Measurements from ENCODE around the gene DNAAF5. TPM values are rescaled to one million over a fixed set of nuclear protein-coding genes. Genes with fewer than 3 reads are reported as not detected.
A peak's percentile ranks its signal among the peaks of the same experiment; 100 is the strongest.

DNAAF5 gene
- total RNA-seq, 2 experiments from 2014 or later: 25.5 to 27.0 TPM

DNA sequence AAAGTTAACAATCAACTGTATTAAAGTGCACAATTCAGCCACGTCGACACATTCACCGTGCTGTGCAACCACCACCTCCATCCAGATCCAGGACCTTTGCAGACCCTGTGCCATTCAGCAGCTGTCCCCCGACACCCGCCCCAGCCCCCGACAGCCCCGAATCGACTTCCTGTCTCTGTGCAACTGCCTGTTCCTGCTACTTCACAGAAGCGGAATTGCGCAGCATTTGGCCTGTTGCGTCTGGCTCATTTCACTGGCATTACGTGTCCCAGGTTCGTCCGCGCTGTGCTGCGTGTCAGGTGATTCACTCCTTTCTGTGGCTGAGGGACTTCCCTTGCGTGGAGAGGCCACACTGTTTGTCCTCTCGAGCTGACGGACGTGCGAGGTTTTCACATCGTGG is 33.2 kb upstream of the DNAAF5 start:
- ATAC-seq (no peak), DNase-seq (no peak)
- Mint-ChIP-seq H3K27ac (no peak overlapping the region), H3K4me1 (ENCODE audit: low read depth) (no peaks in the 10 kb centered on the region), H3K27me3 (ENCODE audit: low read depth) (no peaks in the 10 kb centered on the region), H3K36me3 (ENCODE audit: low read depth) (peaks cover 39% of the 10 kb centered on the region), H3K9me3 (ENCODE audit: insufficient read depth) (peaks cover 17% of the 10 kb centered on the region), H3K4me3 (no peak overlapping the region)
- ChIA-PET CTCF (no interaction called here), POLR2A (no interaction called here)

DNA sequence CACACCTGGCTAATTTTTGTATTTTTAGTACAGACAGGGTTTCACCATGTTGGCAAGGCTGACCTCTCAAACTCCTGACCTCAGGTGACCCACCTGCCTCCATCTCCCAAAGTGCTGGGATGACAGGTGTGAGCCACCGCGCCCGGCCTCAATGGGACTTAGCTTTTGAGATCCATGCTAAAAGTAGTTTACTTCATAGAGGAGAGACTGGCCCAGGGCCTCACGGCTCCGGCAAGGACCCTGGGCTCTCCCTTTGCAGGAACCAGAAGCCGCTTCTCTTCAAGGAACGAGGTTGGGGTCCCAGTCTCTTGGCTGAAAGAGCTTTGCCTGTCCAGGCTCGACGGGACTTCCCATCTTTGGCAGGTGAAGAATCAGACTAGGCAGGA is 30.1 kb upstream of the DNAAF5 start:
- POLR2A ChIA-PET: no interaction called here
- ATAC-seq (no peak), DNase-seq (no peak)
- no peaks in the 10 kb centered on the region for H3K4me1 Mint-ChIP-seq (ENCODE audit: low read depth)
- H3K27me3 Mint-ChIP-seq (ENCODE audit: low read depth): no peaks in the 10 kb centered on the region
- CTCF ChIA-PET: no interaction called here
- peaks cover 9% of the 10 kb centered on the region for H3K9me3 Mint-ChIP-seq (ENCODE audit: insufficient read depth)
- H3K27ac Mint-ChIP-seq: no peak overlapping the region
- no peak overlapping the region for H3K4me3 Mint-ChIP-seq
- H3K36me3 Mint-ChIP-seq (ENCODE audit: low read depth): peaks cover 34% of the 10 kb centered on the region

DNA sequence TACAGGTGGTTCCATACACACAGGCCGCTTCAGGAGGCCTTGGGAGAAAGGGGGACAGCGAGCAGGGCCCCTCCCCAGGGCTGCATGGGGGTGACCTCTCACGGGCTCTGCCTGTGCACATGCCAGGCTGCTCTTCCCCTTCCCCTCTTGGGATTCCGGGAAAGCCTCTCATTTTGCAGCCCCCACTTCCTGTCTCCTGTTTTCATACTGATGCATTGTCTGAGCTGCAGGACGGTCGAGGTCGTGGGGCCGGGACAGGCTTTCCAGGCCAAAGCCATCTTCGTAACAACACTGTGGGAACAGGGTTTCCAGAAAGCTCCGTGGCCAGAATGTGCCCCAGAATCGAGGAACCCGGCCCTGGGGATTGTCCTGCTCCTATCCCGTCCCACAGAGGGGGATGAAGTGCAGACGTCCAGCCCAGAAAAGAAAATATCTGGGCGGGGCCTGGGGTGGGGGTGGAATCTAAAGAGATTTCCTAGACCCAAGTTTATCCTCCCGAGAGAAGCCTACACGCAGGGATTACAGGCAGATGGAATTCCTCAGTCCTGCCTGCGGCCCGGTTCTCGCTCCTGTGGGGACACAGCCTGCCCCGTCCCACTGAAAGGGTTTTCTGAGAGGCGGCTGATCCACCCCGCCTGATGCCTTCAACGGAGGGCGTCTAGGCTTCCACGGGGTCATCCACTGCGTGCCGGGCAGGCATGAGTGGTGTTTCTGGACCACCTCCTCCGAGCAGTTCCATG is 29.5 kb upstream of the DNAAF5 start:
- Mint-ChIP-seq H3K36me3 (ENCODE audit: low read depth) (peaks cover 35% of the 10 kb centered on the region), H3K4me3 (no peak overlapping the region), H3K4me1 (ENCODE audit: low read depth) (no peaks in the 10 kb centered on the region), H3K27ac (no peak overlapping the region), H3K9me3 (ENCODE audit: insufficient read depth) (peaks cover 9% of the 10 kb centered on the region), H3K27me3 (ENCODE audit: low read depth) (no peaks in the 10 kb centered on the region)
- ATAC-seq (no peak), DNase-seq (no peak)
- ChIA-PET POLR2A (no interaction called here), CTCF (no interaction called here)

DNA sequence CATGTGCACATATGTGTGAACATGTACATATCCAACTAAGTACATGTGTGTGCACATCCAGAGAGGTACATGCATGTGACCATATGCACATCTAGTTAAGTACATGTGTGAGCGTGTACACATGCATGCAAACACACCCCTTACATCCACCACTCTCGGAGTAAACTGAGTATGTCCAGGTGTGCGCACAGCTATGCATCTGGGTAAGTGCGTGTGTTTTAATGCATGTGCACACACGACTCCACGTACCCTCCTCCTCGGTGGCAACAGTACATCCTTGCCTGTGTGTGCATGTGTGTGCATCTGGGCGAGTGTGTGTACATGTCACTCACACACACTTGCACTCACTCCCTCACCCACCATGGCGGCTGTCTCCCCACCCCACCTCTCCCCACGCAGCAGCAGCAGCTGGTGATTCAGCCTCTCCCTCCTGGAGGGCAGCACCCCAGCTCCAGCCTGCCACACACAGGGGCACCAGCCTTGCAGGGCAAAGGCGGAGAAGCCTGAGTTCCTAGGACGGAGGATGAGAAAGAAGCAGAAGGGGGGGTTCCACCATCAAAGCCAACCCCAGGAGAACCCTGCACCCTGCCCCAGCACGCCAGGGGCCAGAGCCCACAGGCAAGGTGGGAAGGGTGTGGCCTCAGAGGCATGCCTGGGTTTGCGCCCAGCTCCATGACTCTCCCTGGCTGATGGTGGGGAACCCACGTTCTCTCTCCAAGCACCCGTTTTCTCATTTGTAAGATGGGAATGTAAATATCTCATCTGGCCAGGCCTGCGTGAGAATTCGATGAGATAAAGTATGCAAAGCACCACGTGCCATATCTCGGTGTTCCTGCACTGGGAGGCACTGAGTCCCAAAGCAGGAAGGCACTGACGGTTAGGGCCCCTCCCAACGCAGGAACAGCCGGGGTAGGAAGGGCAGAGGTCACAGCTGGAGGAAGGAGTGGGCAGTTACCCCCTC is 27.7 kb upstream of the DNAAF5 start:
- DNase-seq: no peak
- Mint-ChIP-seq H3K9me3 (ENCODE audit: insufficient read depth) (peaks cover 10% of the 10 kb centered on the region), H3K4me1 (ENCODE audit: low read depth) (no peaks in the 10 kb centered on the region), H3K27ac (no peak overlapping the region), H3K4me3 (no peak overlapping the region), H3K36me3 (ENCODE audit: low read depth) (peaks cover 29% of the 10 kb centered on the region), H3K27me3 (ENCODE audit: low read depth) (no peaks in the 10 kb centered on the region)
- POLR2A ChIA-PET: no interaction called here
- CTCF ChIA-PET: no interaction called here
- ATAC-seq: no peak

DNA sequence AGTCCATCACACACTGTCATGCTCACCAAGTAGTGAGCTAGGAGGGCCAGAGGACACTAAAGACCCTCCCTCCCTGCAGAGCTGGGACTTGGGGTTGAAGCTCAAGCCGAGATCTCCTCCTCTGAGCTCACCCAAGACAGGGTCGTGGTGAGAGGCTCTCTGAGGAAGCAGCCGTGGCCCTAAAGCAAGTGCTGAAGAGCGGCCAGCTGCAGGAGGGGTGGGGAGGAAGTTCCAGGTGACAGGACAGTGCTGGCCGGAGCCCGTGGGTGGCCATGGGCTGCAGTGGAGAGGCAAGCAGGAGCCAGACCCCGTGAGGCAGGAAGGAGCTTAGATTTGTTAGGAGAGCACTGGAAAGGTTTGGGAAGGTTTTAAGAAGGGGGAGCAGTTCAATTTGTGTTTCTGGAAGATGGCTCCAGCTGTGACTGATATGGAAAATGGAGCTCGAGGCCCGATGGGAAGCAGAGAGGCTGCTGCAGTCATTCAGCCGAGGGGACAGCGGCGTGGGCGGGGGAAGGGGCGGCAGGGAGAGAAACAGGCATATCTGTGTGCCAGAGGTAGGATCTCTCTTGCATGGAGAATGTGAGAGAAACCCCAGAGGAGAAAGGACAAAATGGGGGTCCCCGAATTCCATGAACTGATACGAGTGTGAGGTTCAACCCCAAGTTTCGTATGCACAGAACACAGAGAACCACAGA is 26.9 kb upstream of the DNAAF5 start:
- Mint-ChIP-seq H3K4me1 (ENCODE audit: low read depth) (no peaks in the 10 kb centered on the region), H3K27me3 (ENCODE audit: low read depth) (no peaks in the 10 kb centered on the region), H3K9me3 (ENCODE audit: insufficient read depth) (peaks cover 16% of the 10 kb centered on the region), H3K36me3 (ENCODE audit: low read depth) (peaks cover 34% of the 10 kb centered on the region), H3K27ac (no peak overlapping the region), H3K4me3 (no peak overlapping the region)
- ATAC-seq: no peak
- CTCF ChIA-PET: no interaction called here
- POLR2A ChIA-PET: no interaction called here
- DNase-seq: no peak

DNA sequence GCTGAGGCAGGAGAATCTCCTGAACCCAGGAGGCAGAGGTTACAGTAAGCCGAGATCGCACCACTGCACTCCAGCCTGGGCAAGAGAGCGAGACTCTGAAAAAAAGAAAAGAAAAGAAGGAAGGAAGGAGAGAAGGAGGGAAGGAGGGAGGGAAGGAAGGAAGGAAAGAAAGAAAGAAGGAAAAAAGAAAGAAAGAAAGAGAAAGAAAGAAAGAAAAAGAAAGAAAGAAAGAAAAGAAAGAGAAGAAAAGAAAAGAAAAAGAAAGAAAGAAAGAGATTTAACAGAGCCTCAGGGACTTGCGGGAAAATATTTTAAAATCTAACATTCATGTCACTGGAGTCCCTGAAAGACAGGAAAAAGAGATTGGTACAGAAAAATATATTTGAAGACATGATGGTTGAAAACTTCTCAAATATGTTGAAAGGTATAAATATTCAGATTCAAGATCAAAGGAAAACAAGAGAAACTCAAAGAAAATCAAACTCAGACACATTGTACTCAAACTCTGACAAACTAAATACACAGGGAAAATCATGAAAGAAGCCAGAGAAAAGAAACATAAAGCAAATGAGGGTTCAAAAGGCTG is 25.3 kb upstream of the DNAAF5 start:
- Mint-ChIP-seq H3K36me3 (ENCODE audit: low read depth) (peaks cover 32% of the 10 kb centered on the region), H3K4me1 (ENCODE audit: low read depth) (no peaks in the 10 kb centered on the region), H3K27me3 (ENCODE audit: low read depth) (no peaks in the 10 kb centered on the region), H3K9me3 (ENCODE audit: insufficient read depth) (peaks cover 16% of the 10 kb centered on the region), H3K27ac (no peak overlapping the region), H3K4me3 (no peak overlapping the region)
- POLR2A ChIA-PET: no interaction called here
- ATAC-seq (no peak), DNase-seq (no peak)
- CTCF ChIA-PET: no interaction called here

DNA sequence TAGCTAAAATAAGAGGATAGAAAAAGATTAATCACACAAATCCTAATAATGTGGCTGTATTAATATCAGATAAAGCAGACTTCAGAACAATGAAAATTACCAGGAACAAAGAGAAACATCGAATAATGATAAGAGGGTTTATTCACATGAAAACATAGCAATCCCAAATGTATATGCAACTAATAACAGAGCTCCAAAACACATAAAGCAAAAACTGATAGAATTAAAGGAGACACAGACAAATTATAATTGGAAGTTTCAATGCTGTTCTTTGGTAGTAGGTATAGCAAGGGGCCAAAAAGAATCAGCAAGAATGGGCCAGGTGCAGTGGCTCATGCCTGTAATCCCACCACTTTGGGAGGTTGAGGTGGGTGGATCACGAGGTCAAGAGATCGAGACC is 23.4 kb upstream of the DNAAF5 start:
- Mint-ChIP-seq H3K9me3 (ENCODE audit: insufficient read depth) (peaks cover 16% of the 10 kb centered on the region), H3K27me3 (ENCODE audit: low read depth) (no peaks in the 10 kb centered on the region), H3K4me3 (no peak overlapping the region), H3K36me3 (ENCODE audit: low read depth) (peaks cover 42% of the 10 kb centered on the region), H3K4me1 (ENCODE audit: low read depth) (no peaks in the 10 kb centered on the region), H3K27ac (no peak overlapping the region)
- DNase-seq: no peak
- no peak for ATAC-seq
- ChIA-PET CTCF (no interaction called here), POLR2A (no interaction called here)

DNA sequence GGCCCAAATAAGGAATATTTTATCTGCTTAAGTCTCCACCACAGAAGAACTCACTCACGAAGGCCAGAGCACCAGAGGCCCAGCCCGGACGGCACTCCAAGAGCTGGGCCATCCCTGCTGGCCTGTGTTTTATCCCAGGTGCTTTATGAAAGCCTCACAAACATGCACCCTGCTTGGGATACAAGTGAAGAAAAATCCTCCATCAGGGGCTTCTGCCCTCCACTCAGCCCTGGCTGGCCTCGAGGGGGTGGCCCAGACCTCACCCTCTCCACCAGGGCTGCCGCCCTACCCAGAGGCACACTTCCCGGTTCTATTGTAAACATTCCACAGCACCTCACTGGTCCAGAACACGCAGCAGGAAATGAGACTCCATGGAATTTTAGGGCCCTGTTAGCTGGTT is 19.8 kb upstream of the DNAAF5 start:
- peaks cover 36% of the 10 kb centered on the region for H3K36me3 Mint-ChIP-seq (ENCODE audit: low read depth)
- H3K27ac Mint-ChIP-seq: no peak overlapping the region
- no peaks in the 10 kb centered on the region for H3K27me3 Mint-ChIP-seq (ENCODE audit: low read depth)
- H3K9me3 Mint-ChIP-seq (ENCODE audit: insufficient read depth): peaks cover 14% of the 10 kb centered on the region
- no peak for ATAC-seq
- peaks cover 3% of the 10 kb centered on the region for H3K4me1 Mint-ChIP-seq (ENCODE audit: low read depth)
- POLR2A ChIA-PET: no interaction called here
- H3K4me3 Mint-ChIP-seq: no peak overlapping the region
- CTCF ChIA-PET: no interaction called here
- no peak for DNase-seq

DNA sequence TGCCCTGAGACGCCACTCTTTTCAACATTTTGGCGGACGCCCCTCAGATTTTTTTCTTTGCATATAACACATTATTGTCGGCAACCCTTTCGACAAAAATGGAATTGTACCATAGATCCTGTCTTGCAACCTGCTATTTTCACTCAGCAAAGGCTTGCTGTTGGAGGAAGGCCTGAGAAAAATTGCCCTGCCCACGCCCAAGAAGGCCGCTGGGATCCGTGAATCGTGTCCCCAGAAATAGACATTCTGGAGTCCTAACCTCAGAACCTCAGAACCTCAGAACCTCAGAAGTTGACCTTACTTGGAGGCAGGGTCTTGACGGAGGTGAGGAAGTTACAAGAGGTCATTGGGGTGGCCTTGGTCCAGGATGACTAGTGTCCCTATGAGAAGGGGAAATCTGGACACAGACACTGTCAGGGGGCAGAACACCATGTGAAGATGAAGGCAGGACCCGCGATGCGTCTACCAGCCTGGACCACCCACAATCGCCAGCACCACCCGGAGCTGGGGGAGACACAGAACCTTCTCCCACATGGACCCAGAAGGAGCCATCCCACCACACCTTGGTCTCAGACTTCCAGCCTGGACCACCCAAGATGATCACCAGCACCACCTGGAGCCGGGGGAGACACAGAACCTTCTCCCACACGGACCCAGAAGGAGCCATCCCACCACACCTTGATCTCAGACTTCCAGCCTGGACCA is 19.1 kb upstream of the DNAAF5 start:
- peaks cover 9% of the 10 kb centered on the region for H3K9me3 Mint-ChIP-seq (ENCODE audit: insufficient read depth)

DNA sequence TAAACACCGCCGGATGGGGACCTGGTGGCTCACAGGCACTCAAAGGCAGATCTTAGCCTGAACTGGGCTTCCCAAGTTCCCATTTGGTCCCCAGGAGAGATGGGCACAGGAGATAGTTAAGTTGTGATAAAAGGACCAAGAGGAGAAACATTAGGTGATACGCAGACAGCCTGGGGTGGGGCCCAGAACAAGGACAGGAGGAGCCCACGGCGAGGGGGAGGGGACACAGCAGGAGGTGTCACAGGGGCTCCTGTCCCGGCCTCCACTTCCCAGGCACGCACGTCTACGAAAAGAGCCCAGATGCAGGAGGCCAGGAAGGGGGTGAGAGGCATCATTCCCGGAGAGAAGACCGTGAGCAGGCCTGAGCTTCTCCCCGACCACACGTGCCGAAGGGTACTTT is 16.3 kb upstream of the DNAAF5 start:
- POLR2A ChIA-PET: no interaction called here
- Mint-ChIP-seq H3K27ac (no peak overlapping the region), H3K4me1 (ENCODE audit: low read depth) (peaks cover 9% of the 10 kb centered on the region), H3K27me3 (ENCODE audit: low read depth) (no peaks in the 10 kb centered on the region), H3K36me3 (ENCODE audit: low read depth) (peaks cover 27% of the 10 kb centered on the region), H3K9me3 (ENCODE audit: insufficient read depth) (no peaks in the 10 kb centered on the region), H3K4me3 (no peak overlapping the region)
- DNase-seq (no peak), ATAC-seq (no peak)
- CTCF ChIA-PET: no interaction called here

More for the DNA sequence above, 19.1 kb upstream of the DNAAF5 start:
- ATAC-seq (no peak), DNase-seq (no peak)
- H3K36me3 Mint-ChIP-seq (ENCODE audit: low read depth): peaks cover 32% of the 10 kb centered on the region
- CTCF ChIA-PET: no interaction called here
- POLR2A ChIA-PET: no interaction called here
- peaks cover 3% of the 10 kb centered on the region for H3K4me1 Mint-ChIP-seq (ENCODE audit: low read depth)
- no peak overlapping the region for H3K4me3 Mint-ChIP-seq
- H3K27me3 Mint-ChIP-seq (ENCODE audit: low read depth): no peaks in the 10 kb centered on the region
- H3K27ac Mint-ChIP-seq: no peak overlapping the region

DNA sequence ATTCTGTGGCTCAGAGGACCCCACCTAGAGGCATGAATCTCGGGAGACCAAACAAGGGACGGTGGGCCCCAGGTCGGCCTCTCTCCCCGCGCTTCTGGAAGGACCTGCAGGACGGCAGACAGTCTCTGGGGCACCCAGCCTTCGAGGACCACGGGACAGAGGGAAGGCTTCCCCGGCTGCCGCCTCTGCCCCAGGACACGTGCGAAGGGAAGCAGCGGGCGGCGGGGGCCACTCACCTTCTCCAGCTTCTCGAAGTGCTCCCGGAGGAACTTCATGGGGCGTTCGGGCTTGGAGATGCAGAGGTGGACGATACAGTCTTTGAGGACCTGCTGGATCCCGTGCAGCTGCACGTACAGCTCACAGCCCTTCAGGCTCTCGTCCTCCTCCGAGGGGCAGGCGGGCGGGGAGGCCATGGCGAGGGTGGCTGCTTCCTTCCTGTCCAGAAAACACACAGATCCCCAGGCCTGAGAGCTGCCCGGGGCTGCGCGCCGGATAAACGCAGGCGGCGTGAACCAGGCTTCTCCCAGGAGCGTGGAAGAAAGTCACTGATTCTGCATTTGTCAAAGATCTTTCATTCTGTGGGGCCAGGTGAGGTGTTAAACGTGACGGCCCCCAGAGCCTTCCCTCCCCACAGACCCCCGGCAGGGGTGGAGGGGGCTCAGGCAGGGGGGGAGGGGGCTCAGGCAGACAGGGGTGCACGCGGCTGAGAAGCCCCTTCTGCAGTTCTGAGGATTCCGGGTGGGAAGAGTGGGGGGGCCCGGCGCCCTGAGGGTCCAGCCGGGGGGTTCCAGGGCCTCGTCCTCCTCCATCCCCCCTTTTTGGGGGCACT is 15.2 kb upstream of the DNAAF5 start:
- no peaks in the 10 kb centered on the region for H3K27me3 Mint-ChIP-seq (ENCODE audit: low read depth)
- H3K4me1 Mint-ChIP-seq (ENCODE audit: low read depth): peaks cover 9% of the 10 kb centered on the region
- peak overlapping the region; percentile 18 for H3K4me3 Mint-ChIP-seq
- ChIA-PET POLR2A (no interaction called here), CTCF (no interaction called here)
- no peaks in the 10 kb centered on the region for H3K9me3 Mint-ChIP-seq (ENCODE audit: insufficient read depth)
- DNase-seq (no peak), ATAC-seq (no peak)
- no peak overlapping the region for H3K27ac Mint-ChIP-seq
- peaks cover 27% of the 10 kb centered on the region for H3K36me3 Mint-ChIP-seq (ENCODE audit: low read depth)
